NCI-H187 treated with DMSO at 0.1 percent for 48 hours (cell line): ENCODE measurements around the gene INTS3.

Experiments used
- DNase-seq: peaks from one replicate; lab custom pipeline; 2025; lab: John Stamatoyannopoulos, UW

INTS3 gene

DNA sequence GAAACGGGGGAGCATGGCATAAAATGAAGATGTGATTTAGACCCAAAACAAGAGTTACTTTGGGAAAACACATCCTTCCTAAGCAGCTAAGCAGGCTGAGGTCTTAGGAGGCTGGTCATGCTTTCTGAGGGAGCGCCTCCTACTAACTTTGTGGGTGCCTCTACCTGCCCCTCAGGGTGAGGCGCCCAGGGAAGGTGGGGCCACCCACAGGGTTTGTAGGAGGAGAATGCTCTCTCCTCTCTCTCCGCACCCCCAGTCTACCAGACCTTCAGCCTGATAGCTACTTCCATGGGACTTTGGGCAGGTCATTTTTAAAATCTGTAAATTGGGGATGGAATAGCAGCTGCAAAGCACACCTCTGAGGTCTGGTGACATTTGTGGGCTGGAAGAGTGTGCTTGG is 71.2 kb downstream of the INTS3 start:
- no peak for DNase-seq

DNA sequence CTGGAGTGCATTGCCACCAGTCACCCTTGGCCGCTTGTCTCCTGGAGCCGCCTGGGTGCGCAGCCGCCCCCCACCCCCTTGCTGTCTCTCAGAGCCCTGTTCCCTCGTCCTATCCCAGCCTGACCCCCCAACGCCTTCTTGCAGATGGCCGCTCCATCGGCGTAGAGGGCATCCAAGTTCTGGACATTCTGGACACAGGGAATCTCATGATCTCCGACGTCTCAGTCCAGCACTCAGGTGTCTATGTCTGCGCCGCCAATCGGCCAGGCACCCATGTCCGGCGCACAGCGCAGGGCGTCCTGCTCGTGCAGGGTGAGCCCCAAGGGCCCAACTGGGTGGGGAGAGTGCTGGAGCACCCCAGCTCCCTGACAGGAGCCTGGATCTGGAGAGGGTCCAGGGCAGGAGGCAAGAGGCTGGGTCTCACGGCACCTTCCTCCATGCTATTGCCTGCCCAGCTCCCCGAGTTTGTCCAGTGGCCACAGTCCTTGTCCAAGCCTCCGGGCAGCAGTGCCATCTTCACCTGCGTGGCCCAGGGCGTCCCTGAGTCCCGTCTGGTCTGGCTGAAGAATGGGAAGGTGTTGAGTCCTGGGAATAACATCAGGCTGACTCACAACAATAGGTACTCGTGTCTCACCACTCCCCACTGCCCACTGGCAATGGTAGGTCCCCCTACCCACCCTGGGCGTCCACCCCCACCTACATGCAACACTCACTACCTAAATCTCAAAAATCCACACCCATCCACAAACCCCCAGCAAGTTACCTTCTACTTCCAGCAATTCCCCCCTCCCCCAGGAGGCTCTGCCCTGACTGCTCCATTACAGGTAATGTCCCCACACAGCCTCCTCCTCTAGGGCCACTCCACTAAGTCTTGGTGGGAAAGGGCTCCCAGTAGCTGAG is 72.0 kb downstream of the INTS3 start:
- DNase-seq: no peak

DNA sequence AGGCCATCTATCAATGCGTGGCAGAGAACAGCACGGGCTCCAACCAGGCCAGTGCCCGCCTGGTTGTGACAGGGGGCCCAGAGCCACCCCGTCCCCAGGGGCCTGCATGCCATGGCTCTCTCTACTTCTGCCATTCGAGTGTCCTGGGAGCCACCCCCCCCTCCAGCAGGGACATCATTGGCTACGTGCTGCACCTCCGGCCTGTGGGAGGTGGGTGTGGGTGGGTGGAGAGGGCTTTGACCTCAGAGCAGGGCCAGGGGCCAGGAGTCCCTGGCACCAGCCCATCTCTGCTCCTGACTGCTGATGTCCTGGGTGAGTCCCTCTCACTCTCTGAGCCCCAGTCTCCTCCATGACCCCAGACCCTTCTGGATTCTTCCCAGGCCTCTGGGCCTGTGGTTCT is 72.7 kb downstream of the INTS3 start:
- no peak for DNase-seq

DNA sequence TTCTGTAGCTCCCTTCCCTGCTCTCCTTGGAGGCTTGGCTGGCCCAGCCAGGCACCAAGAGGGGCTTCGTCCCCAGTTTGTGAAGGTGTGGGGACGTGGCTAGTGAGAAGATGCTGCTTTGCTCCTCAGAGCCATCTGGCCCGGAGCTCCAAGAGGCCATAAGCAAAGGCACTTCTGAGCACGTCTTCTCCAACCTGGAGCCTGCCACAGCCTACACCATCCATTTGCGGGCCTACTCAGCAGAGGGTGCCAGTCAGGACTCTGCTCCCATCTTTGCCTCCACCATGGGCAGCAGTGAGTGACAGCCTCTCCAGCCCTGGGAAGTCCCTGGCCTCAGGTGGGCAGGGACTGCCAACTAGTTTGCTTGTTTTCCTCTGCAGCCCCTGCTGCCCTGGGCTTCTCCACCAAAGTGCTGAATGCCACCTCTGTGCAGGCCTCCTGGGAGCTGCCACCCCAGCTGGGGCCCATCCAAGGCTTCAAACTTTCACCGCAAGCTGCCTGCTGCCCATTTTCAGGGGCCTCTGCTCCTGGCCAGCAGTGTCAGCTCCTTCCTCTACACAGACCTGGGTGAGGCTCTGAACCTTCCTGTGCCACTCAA is 73.3 kb downstream of the INTS3 start:
- no peak for DNase-seq

DNA sequence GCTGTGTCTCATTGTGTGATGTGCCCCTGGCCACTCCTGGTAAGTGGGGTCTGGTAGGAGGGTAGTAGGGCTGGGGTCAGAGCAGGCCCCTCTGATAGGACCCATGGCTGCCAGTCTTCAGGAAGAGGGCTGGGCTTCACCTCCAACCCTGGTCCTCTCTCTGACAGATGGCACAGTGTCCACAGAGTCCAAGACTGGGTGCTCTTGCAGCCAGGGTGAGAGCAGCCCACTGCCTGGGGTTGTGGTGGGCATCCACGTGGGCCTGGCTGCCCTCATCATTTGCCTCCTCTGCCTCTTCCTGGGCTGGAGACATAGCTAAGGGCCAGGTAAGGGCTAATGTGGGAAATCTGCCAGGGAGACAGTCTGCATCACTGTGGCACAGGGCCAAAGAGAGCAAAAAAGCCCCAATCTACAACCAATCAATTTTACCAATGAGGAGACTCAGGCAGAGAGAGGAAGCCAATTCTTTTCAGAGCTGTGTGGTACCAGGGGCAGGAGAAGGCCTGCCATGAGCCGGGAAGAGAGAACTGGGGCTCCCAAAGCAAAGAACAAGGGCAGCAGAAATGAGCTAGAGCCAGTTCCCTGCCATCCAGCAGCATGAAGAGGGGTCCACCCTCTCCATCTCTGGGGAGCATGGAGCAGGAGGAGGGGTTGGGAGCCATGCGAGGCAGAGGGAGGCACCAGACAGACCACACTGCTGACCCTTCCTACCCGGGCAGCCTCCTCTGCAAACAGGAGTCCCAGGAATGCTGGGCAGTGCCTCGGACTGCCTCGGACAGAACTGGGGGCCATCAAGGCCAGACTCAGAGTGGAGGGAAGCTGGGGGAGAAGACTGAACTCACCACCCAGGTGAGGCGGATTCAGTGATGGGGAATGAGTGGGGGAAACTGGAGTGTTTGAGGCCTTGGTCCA is 74.2 kb downstream of the INTS3 start:
- no peak for DNase-seq

DNA sequence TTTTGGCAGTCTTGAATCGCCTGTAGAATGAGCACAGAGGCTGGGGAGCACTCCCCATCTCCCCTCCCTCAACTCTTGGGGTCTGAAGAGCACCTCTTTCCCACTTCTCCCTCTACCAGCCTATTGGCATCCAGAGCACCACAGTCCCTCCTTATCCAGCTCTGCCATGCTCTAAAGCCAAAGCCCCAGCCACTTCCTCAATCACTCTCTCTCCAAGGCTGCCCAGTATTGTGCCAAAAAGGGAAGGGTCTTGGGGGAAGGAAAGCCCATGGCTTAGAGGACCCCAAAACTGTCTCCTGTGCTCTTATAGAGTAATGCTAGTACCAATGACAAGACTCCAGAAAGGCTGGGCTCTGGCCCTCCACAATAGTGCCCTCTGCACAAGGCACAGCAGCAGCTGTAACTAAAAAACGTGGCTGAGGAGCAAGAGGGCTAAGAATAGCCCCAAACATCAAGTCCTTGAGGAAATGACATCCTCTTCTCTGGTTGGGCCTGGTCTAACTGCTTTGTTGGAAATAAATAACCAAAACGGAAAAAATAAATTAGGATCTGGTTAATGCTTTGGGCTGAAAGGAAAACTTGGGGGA is 75.7 kb downstream of the INTS3 start:
- DNase-seq: no peak

DNA sequence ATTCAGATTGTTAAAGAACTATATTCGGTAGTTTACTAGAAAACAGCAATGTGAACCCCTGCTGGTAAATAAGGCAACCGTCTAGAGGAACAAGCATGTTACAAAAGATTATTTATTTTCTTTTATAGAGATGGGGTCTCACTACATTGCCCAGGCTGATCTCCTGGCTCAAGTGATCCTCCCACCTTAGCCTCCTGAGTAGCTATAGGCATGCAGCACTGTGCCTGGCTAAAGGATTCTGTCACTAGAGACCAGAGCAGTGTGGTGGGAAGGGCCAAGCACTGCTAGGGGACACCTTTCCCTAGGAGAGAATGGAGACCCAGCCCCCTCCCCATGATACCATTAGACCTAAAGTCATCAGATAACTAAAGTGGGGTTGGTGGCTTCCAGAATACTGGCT is 76.3 kb downstream of the INTS3 start:
- no peak for DNase-seq

DNA sequence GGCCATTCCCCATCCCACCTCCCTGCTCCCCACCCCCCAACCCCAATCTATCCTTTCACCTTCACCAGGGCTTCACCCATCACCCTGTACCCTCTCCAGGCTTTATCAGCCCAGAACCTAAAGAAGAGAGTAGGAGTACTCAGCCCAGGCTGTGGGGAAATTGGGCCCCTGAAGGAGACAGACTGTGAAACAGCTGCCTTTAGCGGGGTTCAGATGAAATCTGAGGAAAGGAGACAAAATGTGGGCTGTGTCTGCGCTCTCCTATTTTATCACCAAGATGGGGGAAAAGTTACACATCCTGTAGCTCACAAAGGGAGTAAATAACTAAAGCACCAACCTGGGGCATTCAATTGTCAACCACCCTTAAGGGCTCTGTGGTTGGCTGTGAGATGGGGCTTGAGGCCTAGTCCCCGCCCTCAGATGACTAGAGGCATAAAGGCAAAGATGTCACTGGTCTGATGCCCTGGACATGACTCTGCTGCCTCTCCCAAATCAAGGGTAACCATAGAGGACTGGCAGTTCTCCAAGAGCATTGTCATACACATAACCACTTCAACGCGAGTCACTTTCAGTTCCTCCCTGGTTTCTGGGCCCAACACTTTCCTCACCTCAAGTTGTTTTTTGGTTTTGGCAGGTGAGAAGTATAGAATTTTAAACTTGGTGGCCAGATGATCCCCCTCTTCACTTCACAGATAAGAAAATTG is 77.3 kb downstream of the INTS3 start:
- DNase-seq: no peak

DNA sequence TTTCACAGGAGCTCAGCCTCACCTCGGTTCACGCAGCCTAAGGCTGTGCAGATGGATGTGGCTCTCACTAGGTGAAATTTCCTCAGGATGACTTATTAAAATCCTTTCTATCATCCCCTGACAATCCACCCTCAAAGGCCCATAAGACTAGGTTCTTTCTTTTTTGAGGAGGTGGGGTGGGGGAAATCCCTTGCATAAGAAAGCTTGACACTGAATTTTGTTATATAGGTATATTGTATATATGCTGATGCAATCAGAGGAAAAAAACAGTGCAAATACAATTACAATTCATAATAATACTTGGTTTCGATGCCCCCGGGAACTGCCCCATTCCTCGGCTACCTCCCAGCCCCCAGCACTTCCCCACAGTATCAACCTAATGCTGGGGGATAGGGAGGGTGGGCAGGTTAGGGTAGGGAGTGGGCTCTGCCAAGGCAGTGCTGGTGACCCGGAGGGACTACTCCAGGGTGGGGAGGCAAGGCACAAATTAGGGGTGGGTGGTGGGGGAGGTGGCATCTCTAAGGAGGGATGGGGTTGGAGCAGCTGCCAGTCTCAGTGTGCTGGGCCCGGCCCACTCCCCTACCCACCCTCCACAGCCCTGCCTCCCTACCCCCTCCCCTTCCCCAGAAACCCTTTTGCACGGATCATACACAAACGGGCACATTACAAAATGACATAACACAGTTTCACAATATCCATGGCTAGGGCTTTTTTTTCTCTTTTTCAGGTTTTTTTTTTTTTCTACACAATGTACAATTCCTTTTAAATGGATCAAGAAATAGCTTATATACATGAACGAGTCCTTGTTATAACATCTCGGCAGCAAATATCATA is 78.3 kb downstream of the INTS3 start:
- DNase-seq: no peak

DNA sequence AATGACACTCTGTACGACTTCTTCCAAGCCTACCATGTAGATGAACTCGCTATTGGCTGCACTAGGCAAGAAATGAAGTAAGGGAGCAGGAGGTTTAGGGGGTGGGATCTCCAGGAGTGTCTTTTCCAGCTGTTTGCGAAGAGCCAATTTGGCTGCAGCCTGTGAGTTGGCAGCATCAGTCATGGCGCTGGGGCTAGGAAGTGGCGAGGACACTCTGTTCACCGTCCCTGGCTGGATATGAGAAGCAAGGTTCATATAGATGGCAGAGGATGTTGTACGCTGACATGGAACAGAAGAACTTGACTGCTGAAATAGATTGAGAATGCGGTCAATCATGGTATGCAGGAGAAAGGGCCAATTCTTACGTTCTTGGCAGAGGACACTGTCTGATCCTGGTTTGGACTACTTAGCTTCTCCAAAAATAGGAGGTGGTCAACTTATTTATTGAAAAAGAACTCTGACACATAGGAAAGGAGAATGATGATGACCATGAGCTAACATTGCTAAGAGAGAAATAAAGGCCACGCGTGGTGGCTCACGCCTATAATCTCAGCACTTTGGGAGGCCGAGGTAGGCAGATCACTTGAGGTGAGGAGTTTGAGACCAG is 88.5 kb downstream of the INTS3 start:
- DNase-seq: no peak

DNA sequence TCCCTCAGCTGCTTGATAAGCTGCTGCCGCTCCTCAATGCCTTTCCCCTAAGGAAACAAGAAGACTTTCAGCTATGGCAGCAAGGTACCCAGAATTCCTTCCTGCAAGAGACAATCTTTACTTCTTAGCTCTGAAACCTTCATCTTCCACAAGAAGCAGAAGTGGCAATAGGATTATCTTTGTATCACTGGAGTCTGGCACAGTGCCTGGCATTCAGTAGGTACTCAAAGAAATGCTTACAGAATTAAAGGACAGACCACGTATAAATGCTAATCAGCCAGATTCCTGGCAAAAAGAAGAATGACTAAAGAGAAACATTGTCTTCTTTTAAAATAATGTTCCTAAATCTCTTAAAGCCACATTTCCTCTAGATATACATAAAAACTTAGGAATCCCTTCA is 91.0 kb downstream of the INTS3 start:
- DNase-seq: no peak
